Liver (tissue), 9 donors: ENCODE results near the gene FLT3LG. TPM values are rescaled to one million over a fixed set of nuclear protein-coding genes. Genes with fewer than 3 reads are reported as not detected.

Experiments
- DNase-seq: peaks from one replicate; pipeline ENCODE4 v3.0.0-alpha.2; 2017; ENCODE audit warnings: low spot score
- H3K27ac ChIP-seq, 2 donors: one replicate each; pipeline ENCODE4 v1.7.0; 2013; ENCODE audit warnings: inconsistent platforms in 2 of 2, low read length in 2 of 2, control low read depth in 1 of 2, low read depth in 1 of 2, mild to moderate bottlenecking in 1 of 2
- H3K27me3 ChIP-seq, 4 donors: one replicate each; pipeline versions ENCODE4 v1.6.1 to v1.7.0; 2013; ENCODE audit warnings: low read length in 3 of 4, inconsistent platforms in 1 of 4, mild to moderate bottlenecking in 1 of 4, moderate library complexity in 1 of 4; ENCODE audit not compliant: control insufficient read depth in 4 of 4, insufficient read depth in 4 of 4
- H3K36me3 ChIP-seq, 4 donors: one replicate each; pipeline versions ENCODE4 v1.6.1 to v1.7.0; 2013; ENCODE audit warnings: low read length in 3 of 4, mild to moderate bottlenecking in 3 of 4, low read depth in 1 of 4, moderate library complexity in 1 of 4; ENCODE audit not compliant: control insufficient read depth in 4 of 4, insufficient read depth in 3 of 4
- H3K4me1 ChIP-seq, 4 donors: one replicate each; pipeline versions ENCODE4 v1.6.1 to v1.7.0; 2013; ENCODE audit warnings: low read length in 3 of 4, mild to moderate bottlenecking in 3 of 4, moderate library complexity in 1 of 4; ENCODE audit not compliant: control insufficient read depth in 4 of 4, insufficient read depth in 4 of 4
- H3K4me3 ChIP-seq, 3 donors: one replicate each; pipeline versions ENCODE4 v1.6.1 to v1.7.0; 2013; ENCODE audit warnings: low read length in 3 of 3, control low read depth in 1 of 3, low read depth in 1 of 3, mild to moderate bottlenecking in 1 of 3
- H3K9ac ChIP-seq, 2 donors: one replicate each; pipeline ENCODE4 v1.7.0; 2013; ENCODE audit warnings: low read length in 2 of 2, mild to moderate bottlenecking in 2 of 2, moderate library complexity in 2 of 2, control low read depth in 1 of 2, low read depth in 1 of 2
- H3K9me3 ChIP-seq, 4 donors: one replicate each; pipeline versions ENCODE4 v1.6.1 to v1.7.0; 2013; ENCODE audit warnings: low read length in 3 of 4; ENCODE audit not compliant: control insufficient read depth in 4 of 4
- EGR1 ChIP-seq, 2 donors: IDR thresholded peaks; 2 replicates each; pipeline ENCODE4 v1.6.1; 2016 to 2018; ENCODE audit warnings: antibody characterized with exemption in 2 of 2, low read depth in 2 of 2
- FOXA1 ChIP-seq: IDR thresholded peaks from 2 replicates; pipeline ENCODE4 v1.6.1; 2016; ENCODE audit warnings: antibody characterized with exemption
- FOXA2 ChIP-seq: IDR thresholded peaks from 2 replicates; pipeline ENCODE4 v1.6.1; 2016; ENCODE audit warnings: antibody characterized with exemption
- HNF4A ChIP-seq, 2 donors: conservative IDR thresholded peaks; 2 replicates each; pipeline ENCODE4 v1.6.1; 2016; ENCODE audit warnings: antibody characterized with exemption in 2 of 2, mild to moderate bottlenecking in 2 of 2
- HNF4G ChIP-seq: IDR thresholded peaks from 2 replicates; pipeline ENCODE4 v1.6.1; 2016; ENCODE audit warnings: antibody characterized with exemption
- JUND ChIP-seq, 2 donors: IDR thresholded peaks; 2 replicates each; pipeline ENCODE4 v1.6.1; 2016; ENCODE audit warnings: antibody characterized with exemption in 2 of 2
- RAD21 ChIP-seq, 2 donors: IDR thresholded peaks; 2 replicates each; pipeline ENCODE4 v1.6.1; 2016; ENCODE audit warnings: antibody characterized with exemption in 2 of 2, mild to moderate bottlenecking in 2 of 2
- RXRA ChIP-seq, 2 donors: IDR thresholded peaks; 2 replicates each; pipeline ENCODE4 v1.6.1; 2017 to 2018; ENCODE audit warnings: antibody characterized with exemption in 2 of 2, mild to moderate bottlenecking in 1 of 2
- SP1 ChIP-seq: IDR thresholded peaks from 2 replicates; pipeline ENCODE4 v1.6.1; 2018; ENCODE audit warnings: antibody characterized with exemption, mild to moderate bottlenecking
- YY1 ChIP-seq: IDR thresholded peaks from 2 replicates; pipeline ENCODE4 v1.6.1; 2016; ENCODE audit warnings: antibody characterized with exemption, mild to moderate bottlenecking
- WGBS: extraction: QIAGEN DNeasy Blood & Tissue Kit; methylation state at CpG from one replicate; pipeline ENCODE4 v1.1.7; 2013; 5-methylcytosine and 5-hydroxymethylcytosine counted together
- polyA plus RNA-seq, 2 donors: library from polyadenylated mRNA; stranded (reverse) in 1 of 2; unstranded in 1 of 2; fragments of 200-250 nt in 1 of 2; fragments of >200 nt in 1 of 2; fragmentation: Nextera tagmentation in 1 of 2; extraction: Ambion mirVana in 1 of 2; gene quantifications; one replicate each; pipeline versions ENCODE4 v1.2.1 to v1.2.3, GENCODE V29; 2013 to 2015
- total RNA-seq, 2 donors: library from RNA; depleted of rRNA; stranded (reverse); fragments of >200 nt; gene quantifications; one replicate each; pipeline ENCODE4 v1.2.3, GENCODE V29; 2014
- TF ChIP-seq, protein P1 (sequence below): fragments of 150-350 bp; IDR thresholded peaks from 2 replicates; pipeline ENCODE4 v1.5.1; 2017; ENCODE audit warnings: improper control_type of control experiment, low read depth, low read length; ENCODE audit not compliant: missing input control
- TF ChIP-seq, protein P2 (sequence below): IDR thresholded peaks from 2 replicates; pipeline ENCODE4 v1.6.1; 2016; ENCODE audit warnings: antibody characterized with exemption, mild to moderate bottlenecking
- TF ChIP-seq, protein P3 (sequence below): IDR thresholded peaks from 2 replicates; pipeline ENCODE4 v1.6.1; 2016; ENCODE audit warnings: antibody characterized with exemption
- TF ChIP-seq, protein P4 (sequence below): IDR thresholded peaks from 2 replicates; pipeline ENCODE4 v1.6.1; 2016; ENCODE audit warnings: antibody characterized with exemption
- TF ChIP-seq, protein P5 (sequence below): IDR thresholded peaks from 2 replicates; pipeline ENCODE4 v1.6.1; 2016; ENCODE audit warnings: antibody characterized with exemption
- donor health status: healthy.
- donor health status: healthy.
- donor health status: healthy.
- donor health status: healthy.
- donor health status: healthy.

The FLT3LG gene, protein sequence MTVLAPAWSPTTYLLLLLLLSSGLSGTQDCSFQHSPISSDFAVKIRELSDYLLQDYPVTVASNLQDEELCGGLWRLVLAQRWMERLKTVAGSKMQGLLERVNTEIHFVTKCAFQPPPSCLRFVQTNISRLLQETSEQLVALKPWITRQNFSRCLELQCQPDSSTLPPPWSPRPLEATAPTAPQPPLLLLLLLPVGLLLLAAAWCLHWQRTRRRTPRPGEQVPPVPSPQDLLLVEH
- total RNA-seq (1 to 10 TPM in 1 of 2 donors, under 1 TPM in 1; 0.65 to 1.8 TPM), polyA plus RNA-seq (1 to 10 TPM; 2.5 to 4.3 TPM)

DNA sequence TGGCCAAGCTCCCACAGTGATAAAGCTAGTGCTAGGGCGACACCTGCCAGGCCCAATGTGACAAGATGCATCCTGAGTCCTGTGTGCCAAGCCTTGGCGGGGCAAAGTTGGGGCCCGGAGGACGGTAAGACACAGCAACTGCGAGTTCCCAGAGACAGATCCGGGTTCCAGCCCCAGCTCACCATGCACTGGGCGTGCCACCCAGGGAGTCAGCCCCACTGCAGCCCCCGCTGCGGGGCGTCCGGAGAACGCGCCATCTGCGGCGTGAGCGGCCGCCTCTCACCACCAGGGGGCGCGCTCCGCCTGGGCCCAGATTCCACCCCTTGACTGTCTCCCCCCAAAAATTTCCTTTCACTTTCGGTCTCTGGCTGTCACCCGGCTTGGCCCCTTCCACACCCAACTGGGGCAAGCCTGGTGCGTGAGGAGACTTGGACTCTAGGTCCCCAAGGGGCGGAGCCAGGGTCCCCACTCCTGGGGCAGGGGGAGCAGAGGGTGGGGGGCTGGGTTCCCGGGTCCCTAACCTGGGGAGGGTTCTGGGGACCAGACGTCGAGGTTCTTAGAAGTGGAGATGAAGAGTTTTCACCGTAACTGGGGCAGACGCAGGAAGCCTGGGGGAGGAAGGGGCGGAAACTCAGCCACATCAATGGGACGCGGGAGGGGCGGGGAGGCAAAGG, at the start of gene FLT3LG:
TSS of gene FLT3LG (plus strand) at position 348 of the 674 bp plus-strand sequence. CDS start 425 bp downstream, outside the sequence.
- TF ChIP-seq RAD21 (IDR thresholded peaks at IDR 0.05) (peak; percentile 71 to 82), JUND (IDR thresholded peaks at IDR 0.05) (no peak), RXRA (IDR thresholded peaks at IDR 0.05) (peak in 1 of 2 donors; percentile 10), SP1 (peak; percentile 42), HNF4A (conservative IDR thresholded peaks at IDR 0.05) (peak in 1 of 2 donors; percentile 19), YY1 (peak; percentile 30), EGR1 (IDR thresholded peaks at IDR 0.05; ENCODE audit: low read depth in 2 of 2) (no peak), FOXA1 (peak; percentile 24)
- TF ChIP-seq, protein P1, sequence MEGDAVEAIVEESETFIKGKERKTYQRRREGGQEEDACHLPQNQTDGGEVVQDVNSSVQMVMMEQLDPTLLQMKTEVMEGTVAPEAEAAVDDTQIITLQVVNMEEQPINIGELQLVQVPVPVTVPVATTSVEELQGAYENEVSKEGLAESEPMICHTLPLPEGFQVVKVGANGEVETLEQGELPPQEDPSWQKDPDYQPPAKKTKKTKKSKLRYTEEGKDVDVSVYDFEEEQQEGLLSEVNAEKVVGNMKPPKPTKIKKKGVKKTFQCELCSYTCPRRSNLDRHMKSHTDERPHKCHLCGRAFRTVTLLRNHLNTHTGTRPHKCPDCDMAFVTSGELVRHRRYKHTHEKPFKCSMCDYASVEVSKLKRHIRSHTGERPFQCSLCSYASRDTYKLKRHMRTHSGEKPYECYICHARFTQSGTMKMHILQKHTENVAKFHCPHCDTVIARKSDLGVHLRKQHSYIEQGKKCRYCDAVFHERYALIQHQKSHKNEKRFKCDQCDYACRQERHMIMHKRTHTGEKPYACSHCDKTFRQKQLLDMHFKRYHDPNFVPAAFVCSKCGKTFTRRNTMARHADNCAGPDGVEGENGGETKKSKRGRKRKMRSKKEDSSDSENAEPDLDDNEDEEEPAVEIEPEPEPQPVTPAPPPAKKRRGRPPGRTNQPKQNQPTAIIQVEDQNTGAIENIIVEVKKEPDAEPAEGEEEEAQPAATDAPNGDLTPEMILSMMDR, result peak; percentile 92
- TF ChIP-seq, protein P2, sequence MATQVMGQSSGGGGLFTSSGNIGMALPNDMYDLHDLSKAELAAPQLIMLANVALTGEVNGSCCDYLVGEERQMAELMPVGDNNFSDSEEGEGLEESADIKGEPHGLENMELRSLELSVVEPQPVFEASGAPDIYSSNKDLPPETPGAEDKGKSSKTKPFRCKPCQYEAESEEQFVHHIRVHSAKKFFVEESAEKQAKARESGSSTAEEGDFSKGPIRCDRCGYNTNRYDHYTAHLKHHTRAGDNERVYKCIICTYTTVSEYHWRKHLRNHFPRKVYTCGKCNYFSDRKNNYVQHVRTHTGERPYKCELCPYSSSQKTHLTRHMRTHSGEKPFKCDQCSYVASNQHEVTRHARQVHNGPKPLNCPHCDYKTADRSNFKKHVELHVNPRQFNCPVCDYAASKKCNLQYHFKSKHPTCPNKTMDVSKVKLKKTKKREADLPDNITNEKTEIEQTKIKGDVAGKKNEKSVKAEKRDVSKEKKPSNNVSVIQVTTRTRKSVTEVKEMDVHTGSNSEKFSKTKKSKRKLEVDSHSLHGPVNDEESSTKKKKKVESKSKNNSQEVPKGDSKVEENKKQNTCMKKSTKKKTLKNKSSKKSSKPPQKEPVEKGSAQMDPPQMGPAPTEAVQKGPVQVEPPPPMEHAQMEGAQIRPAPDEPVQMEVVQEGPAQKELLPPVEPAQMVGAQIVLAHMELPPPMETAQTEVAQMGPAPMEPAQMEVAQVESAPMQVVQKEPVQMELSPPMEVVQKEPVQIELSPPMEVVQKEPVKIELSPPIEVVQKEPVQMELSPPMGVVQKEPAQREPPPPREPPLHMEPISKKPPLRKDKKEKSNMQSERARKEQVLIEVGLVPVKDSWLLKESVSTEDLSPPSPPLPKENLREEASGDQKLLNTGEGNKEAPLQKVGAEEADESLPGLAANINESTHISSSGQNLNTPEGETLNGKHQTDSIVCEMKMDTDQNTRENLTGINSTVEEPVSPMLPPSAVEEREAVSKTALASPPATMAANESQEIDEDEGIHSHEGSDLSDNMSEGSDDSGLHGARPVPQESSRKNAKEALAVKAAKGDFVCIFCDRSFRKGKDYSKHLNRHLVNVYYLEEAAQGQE, result peak; percentile 27
- TF ChIP-seq, protein P3, sequence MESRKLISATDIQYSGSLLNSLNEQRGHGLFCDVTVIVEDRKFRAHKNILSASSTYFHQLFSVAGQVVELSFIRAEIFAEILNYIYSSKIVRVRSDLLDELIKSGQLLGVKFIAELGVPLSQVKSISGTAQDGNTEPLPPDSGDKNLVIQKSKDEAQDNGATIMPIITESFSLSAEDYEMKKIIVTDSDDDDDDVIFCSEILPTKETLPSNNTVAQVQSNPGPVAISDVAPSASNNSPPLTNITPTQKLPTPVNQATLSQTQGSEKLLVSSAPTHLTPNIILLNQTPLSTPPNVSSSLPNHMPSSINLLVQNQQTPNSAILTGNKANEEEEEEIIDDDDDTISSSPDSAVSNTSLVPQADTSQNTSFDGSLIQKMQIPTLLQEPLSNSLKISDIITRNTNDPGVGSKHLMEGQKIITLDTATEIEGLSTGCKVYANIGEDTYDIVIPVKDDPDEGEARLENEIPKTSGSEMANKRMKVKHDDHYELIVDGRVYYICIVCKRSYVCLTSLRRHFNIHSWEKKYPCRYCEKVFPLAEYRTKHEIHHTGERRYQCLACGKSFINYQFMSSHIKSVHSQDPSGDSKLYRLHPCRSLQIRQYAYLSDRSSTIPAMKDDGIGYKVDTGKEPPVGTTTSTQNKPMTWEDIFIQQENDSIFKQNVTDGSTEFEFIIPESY, result no peak
- Histone ChIP-seq H3K4me1 (peaks cover 0 to 11% (median 6%) of the 10 kb centered on the region in 4 donors), H3K27me3 (no peaks in the 10 kb centered on the region), H3K9ac (peak within 1 kb of the TSS in 1 of 2 donors; percentile 83), H3K27ac (peak within 1 kb of the TSS; percentile 72 to 79), H3K36me3 (no peaks in the 10 kb centered on the region), H3K9me3 (no peaks in the 10 kb centered on the region), H3K4me3 (peak within 1 kb of the TSS; percentile 62 to 85 (median 78))
- DNase-seq, result peak; percentile 83
- 1% methylated on average over 33 of the region's 33 CpGs for WGBS

DNA sequence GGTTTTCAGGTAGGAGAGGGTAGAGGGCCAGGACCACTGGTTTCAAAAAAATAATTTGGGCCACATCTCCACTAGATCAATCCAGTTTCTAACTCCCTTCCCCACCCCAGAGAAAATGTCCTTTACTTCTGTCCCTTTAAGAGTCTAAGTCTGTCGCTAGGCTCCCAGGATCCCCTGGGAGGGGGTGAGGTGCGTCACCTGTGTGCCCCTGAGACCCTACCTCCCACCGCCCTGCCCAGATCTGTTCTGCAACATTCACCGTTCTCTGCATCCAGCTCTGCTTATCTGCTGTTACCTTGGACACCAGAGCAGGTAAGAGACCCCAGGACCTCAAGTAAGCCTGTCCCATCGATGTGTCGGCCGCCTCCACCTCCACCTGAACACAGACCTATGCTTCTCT, 48.8 kb upstream of the FLT3LG start, which contains the start of gene GFY:
TSS of gene GFY (plus strand) at position 211 of the 400 bp plus-strand sequence. CDS start 1,043 bp downstream, outside the sequence.
- 33% methylated on average over 7 of the region's 7 CpGs for WGBS
- peaks cover 6 to 38% (median 18%) of the 10 kb centered on the region in 4 donors for H3K27me3 ChIP-seq
- peaks cover 5 to 11% (median 8%) of the 10 kb centered on the region in 4 donors for H3K4me1 ChIP-seq
- no peak within 1 kb of the TSS for H3K9ac ChIP-seq
- no peaks in the 10 kb centered on the region for H3K9me3 ChIP-seq
- H3K4me3 ChIP-seq, result no peak within 1 kb of the TSS
- H3K27ac ChIP-seq, result no peak within 1 kb of the TSS
- DNase-seq, result no peak
- no peaks in the 10 kb centered on the region for H3K36me3 ChIP-seq
- TF ChIP-seq FOXA2 (no peak), RXRA (IDR thresholded peaks at IDR 0.05) (no peak), HNF4G (no peak), FOXA1 (no peak), SP1 (no peak)
- TF ChIP-seq, protein P2, result no peak
- TF ChIP-seq, protein P4, sequence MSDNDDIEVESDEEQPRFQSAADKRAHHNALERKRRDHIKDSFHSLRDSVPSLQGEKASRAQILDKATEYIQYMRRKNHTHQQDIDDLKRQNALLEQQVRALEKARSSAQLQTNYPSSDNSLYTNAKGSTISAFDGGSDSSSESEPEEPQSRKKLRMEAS, result no peak
- TF ChIP-seq, protein P5, sequence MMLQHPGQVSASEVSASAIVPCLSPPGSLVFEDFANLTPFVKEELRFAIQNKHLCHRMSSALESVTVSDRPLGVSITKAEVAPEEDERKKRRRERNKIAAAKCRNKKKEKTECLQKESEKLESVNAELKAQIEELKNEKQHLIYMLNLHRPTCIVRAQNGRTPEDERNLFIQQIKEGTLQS, result no peak
